ENCODE data around the gene PSME3. TPM values are rescaled to one million over a fixed set of nuclear protein-coding genes. Genes with fewer than 3 reads are reported as not detected.
"Not testable (repeated sequence)": the region's sequence is repeated elsewhere in the genome, so short reads cannot be mapped to it uniquely, and the experiment has no call there.

The PSME3 gene
- total and polyA plus RNA-seq, 2 experiments from 2014 or later, result 93.5 to 178 TPM

DNA sequence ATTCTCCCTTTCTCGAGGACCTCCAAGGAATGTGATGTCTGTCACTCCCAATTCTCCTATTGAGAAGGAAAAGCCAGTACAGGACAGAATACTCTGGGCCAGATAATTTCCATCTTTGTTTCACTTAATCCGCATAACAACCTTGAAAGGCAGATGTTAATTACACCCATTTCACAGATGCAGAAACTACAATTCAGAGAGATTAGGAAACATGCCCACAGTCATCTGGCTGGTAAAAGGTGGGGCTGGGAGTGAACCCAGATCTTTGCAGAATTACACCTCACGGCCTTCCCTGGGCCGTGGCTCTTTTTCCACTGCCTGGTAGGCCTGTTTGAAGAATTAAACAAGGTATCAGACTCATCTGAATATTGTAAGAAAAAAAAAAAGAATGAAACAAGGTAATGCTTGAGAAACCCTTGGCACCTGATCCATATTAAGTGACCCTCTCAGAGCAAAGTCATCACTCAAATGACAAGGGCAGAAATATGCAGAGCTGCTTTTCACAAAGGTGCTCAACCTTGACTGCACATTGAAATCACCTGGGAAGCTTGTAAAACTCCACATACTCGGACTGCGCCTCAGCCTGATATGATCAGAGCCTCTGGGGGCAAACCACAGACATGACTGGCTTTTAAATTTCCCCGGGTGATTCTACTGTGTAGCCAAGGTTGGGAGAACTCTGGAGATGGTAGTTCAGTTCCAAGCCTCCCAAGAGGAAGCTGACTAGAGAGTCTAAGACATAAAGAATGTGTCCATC, 50.8 kb downstream of the PSME3 start:
- Mint-ChIP-seq H3K27ac (no peak overlapping the region), H3K4me3 (no peak overlapping the region), H3K9me3 (no peaks in the 10 kb centered on the region), H3K4me1 (peaks cover 6% of the 10 kb centered on the region; the same call in 1 of the 3 replicates), H3K36me3 (ENCODE audit: low read depth) (no peaks in the 10 kb centered on the region), H3K27me3 (ENCODE audit: insufficient read depth, low read depth, poor library complexity) (peaks cover 2% of the 10 kb centered on the region)
- H3K27ac ChIP-seq (ENCODE audit: low read depth), result no peak overlapping the region
- H3K27me3 ChIP-seq (ENCODE audit: insufficient read depth), result peaks cover under 1% of the 10 kb centered on the region; the same call in 1 of the 2 replicates
- no peak for TF ChIP-seq ZNF331 (CRISPR knock-in tag; IDR thresholded peaks at IDR 0.05; ENCODE audit: low read depth)
- TF ChIP-seq CREB1 (CRISPR knock-in tag; IDR thresholded peaks at IDR 0.05; ENCODE audit: low read depth), result no peak
- no peak for TF ChIP-seq ETS1 (IDR thresholded peaks at IDR 0.05)
- no peak for TF ChIP-seq EZH2phosphoT487 (IDR thresholded peaks at IDR 0.05; ENCODE audit: unreplicated experiment)
- no peak for TF ChIP-seq EZH2 (IDR thresholded peaks at IDR 0.05; ENCODE audit: low read depth, unreplicated experiment)
- no peak for TF ChIP-seq STAT1 (IDR thresholded peaks at IDR 0.05; ENCODE audit: unreplicated experiment)
- no peak for TF ChIP-seq CTCF (conservative IDR thresholded peaks at IDR 0.05; ENCODE audit: low read depth in 2 of 2)
- no peaks in the 10 kb centered on the region for H3F3A ChIP-seq (replicated peaks; ENCODE audit: low read depth)
- ATAC-seq (no peak), DNase-seq (ENCODE audit: low spot score) (no peak)
- no peaks in the 10 kb centered on the region for H3K36me3 ChIP-seq (ENCODE audit: insufficient read depth)
- H2AFZ ChIP-seq, result no peak overlapping the region
- no peaks in the 10 kb centered on the region for H3K9me2 ChIP-seq (ENCODE audit: insufficient read depth)
- H3K4me3 ChIP-seq, result no peak overlapping the region
- no peaks in the 10 kb centered on the region for H3K79me2 ChIP-seq (replicated peaks; ENCODE audit: insufficient read depth)
- no peaks in the 10 kb centered on the region for H4K20me1 ChIP-seq (replicated peaks; ENCODE audit: insufficient read depth)
- no peak overlapping the region for H3K4me2 ChIP-seq
- H3K4me1 ChIP-seq (ENCODE audit: insufficient read depth), result peaks cover 2% of the 10 kb centered on the region; the same call in 1 of the 2 replicates

GRCh38 chr17:42885806-42886205, 52.6 kb downstream of the PSME3 start:
- not testable (repeated sequence) for H3F3A ChIP-seq (replicated peaks; ENCODE audit: low read depth); H3K27me3 ChIP-seq (ENCODE audit: insufficient read depth); H3K4me1 ChIP-seq (ENCODE audit: insufficient read depth); H3K4me2 ChIP-seq; H2AFZ ChIP-seq; H3K27ac Mint-ChIP-seq; H3K4me3 ChIP-seq; ATAC-seq; H4K20me1 ChIP-seq (replicated peaks; ENCODE audit: insufficient read depth); H3K27ac ChIP-seq (ENCODE audit: low read depth); H3K36me3 ChIP-seq (ENCODE audit: insufficient read depth); H3K9me3 Mint-ChIP-seq; DNase-seq (ENCODE audit: low spot score); H3K36me3 Mint-ChIP-seq (ENCODE audit: low read depth); H3K9me2 ChIP-seq (ENCODE audit: insufficient read depth); H3K79me2 ChIP-seq (replicated peaks; ENCODE audit: insufficient read depth); H3K27me3 Mint-ChIP-seq (ENCODE audit: insufficient read depth, low read depth, poor library complexity); H3K4me1 Mint-ChIP-seq; H3K4me3 Mint-ChIP-seq

All from GM23338 (cell line).